GM23338 (cell line): Measurements from ENCODE around the gene OST4. TPM values are rescaled to one million over a fixed set of nuclear protein-coding genes. Genes with fewer than 3 reads are reported as not detected.

Experiments
- EZH2phosphoT487 ChIP-seq: fragments of 200-600 bp; sonication (generic); IDR thresholded peaks from one replicate; pipeline ENCODE4 v1.8.1; 2018; ENCODE audit warnings: antibody characterized with exemption; ENCODE audit not compliant: unreplicated experiment
- ZNF114 ChIP-seq: fragments of 250-450 bp; sonication (Bioruptor Pico); IDR thresholded peaks from 2 replicates; pipeline ENCODE4 v1.5.0; 2020; ENCODE audit warnings: mild to moderate bottlenecking, moderate library complexity
- ZNF331 ChIP-seq: fragments of 250-450 bp; sonication (Bioruptor Pico); IDR thresholded peaks from 2 replicates; pipeline ENCODE4 v1.5.0; 2020; ENCODE audit warnings: low read depth, mild to moderate bottlenecking, moderate library complexity
- polyA plus RNA-seq: library from polyadenylated mRNA; unstranded; fragments of >200 nt; fragmentation: Nextera tagmentation; extraction: Ambion mirVana; gene quantifications from 2 replicates; pipeline ENCODE4 v1.2.1, GENCODE V29; 2016
- total RNA-seq: library from RNA; depleted of rRNA; stranded (reverse); fragments of >200 nt; shearing (Covaris generic); gene quantifications from 2 replicates; pipeline ENCODE4 v1.2.3, GENCODE V29; 2014
- TF ChIP-seq, protein P1 (sequence below): IDR thresholded peaks from one replicate; pipeline ENCODE4 v1.6.1; 2018; ENCODE audit warnings: antibody characterized with exemption; ENCODE audit not compliant: unreplicated experiment
- TF ChIP-seq, protein P2 (sequence below): fragments of 250-450 bp; sonication (Bioruptor Pico); IDR thresholded peaks from 2 replicates; pipeline ENCODE4 v1.5.0; 2020; ENCODE audit warnings: mild to moderate bottlenecking, moderate library complexity
- TF ChIP-seq, protein P3 (sequence below): IDR thresholded peaks from 2 replicates; pipeline ENCODE4 v1.6.1; 2016; ENCODE audit warnings: antibody characterized with exemption

Gene OST4
- total and polyA plus RNA-seq, 2 experiments from 2014 or later, result 226 to 568 TPM

DNA sequence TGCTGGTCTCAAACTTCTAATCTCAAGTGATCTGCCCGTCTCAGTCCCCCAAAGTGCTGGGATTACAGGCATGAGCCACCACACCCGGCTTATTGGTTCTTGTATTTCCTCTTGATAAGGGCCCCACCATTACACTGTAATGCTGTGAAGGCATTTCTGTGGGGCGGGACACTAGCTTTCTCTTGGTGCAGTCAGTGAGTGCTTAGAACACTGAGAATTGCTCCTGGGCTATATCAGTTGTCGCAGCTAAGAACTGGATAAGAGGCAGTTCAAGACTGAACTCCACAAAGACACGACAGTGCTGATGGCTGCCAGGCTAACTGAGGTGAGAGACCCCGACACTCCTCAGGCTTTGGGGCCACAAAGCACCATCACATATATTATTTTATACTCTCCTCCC is 17.2 kb upstream of the OST4 start (continued):
- TF ChIP-seq, protein P1, sequence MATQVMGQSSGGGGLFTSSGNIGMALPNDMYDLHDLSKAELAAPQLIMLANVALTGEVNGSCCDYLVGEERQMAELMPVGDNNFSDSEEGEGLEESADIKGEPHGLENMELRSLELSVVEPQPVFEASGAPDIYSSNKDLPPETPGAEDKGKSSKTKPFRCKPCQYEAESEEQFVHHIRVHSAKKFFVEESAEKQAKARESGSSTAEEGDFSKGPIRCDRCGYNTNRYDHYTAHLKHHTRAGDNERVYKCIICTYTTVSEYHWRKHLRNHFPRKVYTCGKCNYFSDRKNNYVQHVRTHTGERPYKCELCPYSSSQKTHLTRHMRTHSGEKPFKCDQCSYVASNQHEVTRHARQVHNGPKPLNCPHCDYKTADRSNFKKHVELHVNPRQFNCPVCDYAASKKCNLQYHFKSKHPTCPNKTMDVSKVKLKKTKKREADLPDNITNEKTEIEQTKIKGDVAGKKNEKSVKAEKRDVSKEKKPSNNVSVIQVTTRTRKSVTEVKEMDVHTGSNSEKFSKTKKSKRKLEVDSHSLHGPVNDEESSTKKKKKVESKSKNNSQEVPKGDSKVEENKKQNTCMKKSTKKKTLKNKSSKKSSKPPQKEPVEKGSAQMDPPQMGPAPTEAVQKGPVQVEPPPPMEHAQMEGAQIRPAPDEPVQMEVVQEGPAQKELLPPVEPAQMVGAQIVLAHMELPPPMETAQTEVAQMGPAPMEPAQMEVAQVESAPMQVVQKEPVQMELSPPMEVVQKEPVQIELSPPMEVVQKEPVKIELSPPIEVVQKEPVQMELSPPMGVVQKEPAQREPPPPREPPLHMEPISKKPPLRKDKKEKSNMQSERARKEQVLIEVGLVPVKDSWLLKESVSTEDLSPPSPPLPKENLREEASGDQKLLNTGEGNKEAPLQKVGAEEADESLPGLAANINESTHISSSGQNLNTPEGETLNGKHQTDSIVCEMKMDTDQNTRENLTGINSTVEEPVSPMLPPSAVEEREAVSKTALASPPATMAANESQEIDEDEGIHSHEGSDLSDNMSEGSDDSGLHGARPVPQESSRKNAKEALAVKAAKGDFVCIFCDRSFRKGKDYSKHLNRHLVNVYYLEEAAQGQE, result no peak
- no peak for TF ChIP-seq ZNF331 (CRISPR knock-in tag)
- no peak for TF ChIP-seq EZH2phosphoT487
- TF ChIP-seq, protein P2, sequence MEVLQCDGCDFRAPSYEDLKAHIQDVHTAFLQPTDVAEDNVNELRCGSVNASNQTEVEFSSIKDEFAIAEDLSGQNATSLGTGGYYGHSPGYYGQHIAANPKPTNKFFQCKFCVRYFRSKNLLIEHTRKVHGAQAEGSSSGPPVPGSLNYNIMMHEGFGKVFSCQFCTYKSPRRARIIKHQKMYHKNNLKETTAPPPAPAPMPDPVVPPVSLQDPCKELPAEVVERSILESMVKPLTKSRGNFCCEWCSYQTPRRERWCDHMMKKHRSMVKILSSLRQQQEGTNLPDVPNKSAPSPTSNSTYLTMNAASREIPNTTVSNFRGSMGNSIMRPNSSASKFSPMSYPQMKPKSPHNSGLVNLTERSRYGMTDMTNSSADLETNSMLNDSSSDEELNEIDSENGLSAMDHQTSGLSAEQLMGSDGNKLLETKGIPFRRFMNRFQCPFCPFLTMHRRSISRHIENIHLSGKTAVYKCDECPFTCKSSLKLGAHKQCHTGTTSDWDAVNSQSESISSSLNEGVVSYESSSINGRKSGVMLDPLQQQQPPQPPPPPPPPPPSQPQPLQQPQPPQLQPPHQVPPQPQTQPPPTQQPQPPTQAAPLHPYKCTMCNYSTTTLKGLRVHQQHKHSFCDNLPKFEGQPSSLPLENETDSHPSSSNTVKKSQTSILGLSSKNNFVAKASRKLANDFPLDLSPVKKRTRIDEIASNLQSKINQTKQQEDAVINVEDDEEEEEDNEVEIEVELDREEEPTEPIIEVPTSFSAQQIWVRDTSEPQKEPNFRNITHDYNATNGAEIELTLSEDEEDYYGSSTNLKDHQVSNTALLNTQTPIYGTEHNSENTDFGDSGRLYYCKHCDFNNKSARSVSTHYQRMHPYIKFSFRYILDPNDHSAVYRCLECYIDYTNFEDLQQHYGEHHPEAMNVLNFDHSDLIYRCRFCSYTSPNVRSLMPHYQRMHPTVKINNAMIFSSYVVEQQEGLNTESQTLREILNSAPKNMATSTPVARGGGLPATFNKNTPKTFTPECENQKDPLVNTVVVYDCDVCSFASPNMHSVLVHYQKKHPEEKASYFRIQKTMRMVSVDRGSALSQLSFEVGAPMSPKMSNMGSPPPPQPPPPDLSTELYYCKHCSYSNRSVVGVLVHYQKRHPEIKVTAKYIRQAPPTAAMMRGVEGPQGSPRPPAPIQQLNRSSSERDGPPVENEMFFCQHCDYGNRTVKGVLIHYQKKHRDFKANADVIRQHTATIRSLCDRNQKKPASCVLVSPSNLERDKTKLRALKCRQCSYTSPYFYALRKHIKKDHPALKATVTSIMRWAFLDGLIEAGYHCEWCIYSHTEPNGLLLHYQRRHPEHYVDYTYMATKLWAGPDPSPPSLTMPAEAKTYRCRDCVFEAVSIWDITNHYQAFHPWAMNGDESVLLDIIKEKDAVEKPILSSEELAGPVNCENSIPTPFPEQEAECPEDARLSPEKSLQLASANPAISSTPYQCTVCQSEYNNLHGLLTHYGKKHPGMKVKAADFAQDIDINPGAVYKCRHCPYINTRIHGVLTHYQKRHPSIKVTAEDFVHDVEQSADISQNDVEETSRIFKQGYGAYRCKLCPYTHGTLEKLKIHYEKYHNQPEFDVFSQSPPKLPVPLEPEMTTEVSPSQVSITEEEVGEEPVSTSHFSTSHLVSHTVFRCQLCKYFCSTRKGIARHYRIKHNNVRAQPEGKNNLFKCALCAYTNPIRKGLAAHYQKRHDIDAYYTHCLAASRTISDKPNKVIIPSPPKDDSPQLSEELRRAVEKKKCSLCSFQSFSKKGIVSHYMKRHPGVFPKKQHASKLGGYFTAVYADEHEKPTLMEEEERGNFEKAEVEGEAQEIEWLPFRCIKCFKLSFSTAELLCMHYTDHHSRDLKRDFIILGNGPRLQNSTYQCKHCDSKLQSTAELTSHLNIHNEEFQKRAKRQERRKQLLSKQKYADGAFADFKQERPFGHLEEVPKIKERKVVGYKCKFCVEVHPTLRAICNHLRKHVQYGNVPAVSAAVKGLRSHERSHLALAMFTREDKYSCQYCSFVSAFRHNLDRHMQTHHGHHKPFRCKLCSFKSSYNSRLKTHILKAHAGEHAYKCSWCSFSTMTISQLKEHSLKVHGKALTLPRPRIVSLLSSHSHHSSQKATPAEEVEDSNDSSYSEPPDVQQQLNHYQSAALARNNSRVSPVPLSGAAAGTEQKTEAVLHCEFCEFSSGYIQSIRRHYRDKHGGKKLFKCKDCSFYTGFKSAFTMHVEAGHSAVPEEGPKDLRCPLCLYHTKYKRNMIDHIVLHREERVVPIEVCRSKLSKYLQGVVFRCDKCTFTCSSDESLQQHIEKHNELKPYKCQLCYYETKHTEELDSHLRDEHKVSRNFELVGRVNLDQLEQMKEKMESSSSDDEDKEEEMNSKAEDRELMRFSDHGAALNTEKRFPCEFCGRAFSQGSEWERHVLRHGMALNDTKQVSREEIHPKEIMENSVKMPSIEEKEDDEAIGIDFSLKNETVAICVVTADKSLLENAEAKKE (CRISPR knock-in tag), result no peak
- TF ChIP-seq ZNF114 (CRISPR knock-in tag), result no peak
- TF ChIP-seq, protein P3, sequence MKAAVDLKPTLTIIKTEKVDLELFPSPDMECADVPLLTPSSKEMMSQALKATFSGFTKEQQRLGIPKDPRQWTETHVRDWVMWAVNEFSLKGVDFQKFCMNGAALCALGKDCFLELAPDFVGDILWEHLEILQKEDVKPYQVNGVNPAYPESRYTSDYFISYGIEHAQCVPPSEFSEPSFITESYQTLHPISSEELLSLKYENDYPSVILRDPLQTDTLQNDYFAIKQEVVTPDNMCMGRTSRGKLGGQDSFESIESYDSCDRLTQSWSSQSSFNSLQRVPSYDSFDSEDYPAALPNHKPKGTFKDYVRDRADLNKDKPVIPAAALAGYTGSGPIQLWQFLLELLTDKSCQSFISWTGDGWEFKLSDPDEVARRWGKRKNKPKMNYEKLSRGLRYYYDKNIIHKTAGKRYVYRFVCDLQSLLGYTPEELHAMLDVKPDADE, result no peak
